K562 (cell line): ENCODE results near the gene POLD2. TPM values are rescaled to one million over a fixed set of nuclear protein-coding genes. Genes with fewer than 3 reads are reported as not detected.

Source experiments
- ATAC-seq: fragments of 200-7000 bp; cut with Tn5 transposase; 3 replicates; pipeline ENCODE4 v1.9.1; 2020; ENCODE audit warnings: moderate library complexity
- BruUV-seq: library from RNA; stranded (reverse); fragments of 400-500 nt; replicated peaks from 2 replicates; lab custom pipeline; 2021; lab: Mats Ljungman, UMichigan
- CTCF ChIA-PET: fragments of 300-600 bp; formaldehyde crosslinking; extraction: SDS; loops from one replicate; lab custom pipeline; 2021; ENCODE audit warnings: low intra/inter-chr PET ratio; lab: Yijun Ruan, JAX
- POLR2A ChIA-PET: fragments of 300-600, 350-650 bp; sonication (Branson Sonifier 250); formaldehyde crosslinking; extraction: SDS; loops from one replicate; lab custom pipeline; 2021; ENCODE audit warnings: antibody characterized with exemption, inconsistent platforms; lab: Yijun Ruan, JAX
- DNase-seq, 4 experiments: peaks; one replicate each; pipeline versions ENCODE4 v3.0.0 to v3.0.0-alpha.2; 2011 to 2018; ENCODE audit warnings: low spot score in 3 of 4, mixed read lengths in 3 of 4; ENCODE audit errors: extremely low read depth in 1 of 4
- FAIRE-seq: peaks from 2 replicates; lab custom pipeline; 2011; peaks lifted over from hg19 to GRCh38; lab: Jason Lieb, UNC
- H2AFZ ChIP-seq: 2 replicates; pipeline ENCODE4 v1.6.0; 2011; ENCODE audit warnings: low read depth, low read length, control low read depth, inconsistent platforms
- H3K27ac ChIP-seq: fragments of 200-600 bp; 3 replicates; pipeline ENCODE4 v1.8.0; 2011; ENCODE audit warnings: low read depth, mild to moderate bottlenecking, control low read depth, inconsistent platforms, low read length, moderate library complexity, mixed read lengths; ENCODE audit errors: extremely low read depth
- H3K27me3 ChIP-seq, 2 experiments: fragments of 300-600 bp in 1 of 2; 2 replicates in 1 of 2; 3 replicates in 1 of 2; pipeline versions ENCODE4 v1.6.0 to v1.8.0; 2011; ENCODE audit warnings: inconsistent platforms in 2 of 2, low read length in 2 of 2, mild to moderate bottlenecking in 1 of 2, mixed read lengths in 1 of 2, moderate library complexity in 1 of 2; ENCODE audit not compliant: control insufficient read depth in 2 of 2, insufficient read depth in 2 of 2
- H3K36me3 ChIP-seq: fragments of 300-600 bp; 3 replicates; pipeline ENCODE4 v1.8.0; 2011; ENCODE audit warnings: mild to moderate bottlenecking, low read length, inconsistent platforms; ENCODE audit not compliant: control insufficient read depth, insufficient read depth
- H3K4me1 ChIP-seq, 2 experiments: fragments of 200-600 bp in 1 of 2; replicated peaks in 1 of 2; 2 replicates in 1 of 2; 3 replicates in 1 of 2; pipeline versions ENCODE4 v1.5.1 to v1.8.0; 2011; ENCODE audit warnings: inconsistent platforms in 2 of 2, low read length in 2 of 2, mild to moderate bottlenecking in 1 of 2, mixed read lengths in 1 of 2, moderate library complexity in 1 of 2; ENCODE audit not compliant: control insufficient read depth in 2 of 2, insufficient read depth in 2 of 2
- H3K4me2 ChIP-seq: 2 replicates; pipeline ENCODE4 v1.6.1; 2011; ENCODE audit warnings: low read length, control low read depth, inconsistent platforms, mixed read lengths; ENCODE audit not compliant: insufficient read depth
- H3K4me3 ChIP-seq: fragments of 200-600 bp; sonication (generic), shearing (Covaris generic); 2 replicates; pipeline ENCODE4 v1.5.1; 2016; ENCODE audit warnings: control low read depth, inconsistent platforms
- H3K79me2 ChIP-seq: fragments of 200-600 bp; 3 replicates; pipeline ENCODE4 v1.8.0; 2011; ENCODE audit warnings: low read length, inconsistent platforms; ENCODE audit not compliant: control insufficient read depth, insufficient read depth
- H3K9ac ChIP-seq, 2 experiments: 2 replicates each; pipeline versions ENCODE4 v1.6.0 to v1.6.1; 2011; ENCODE audit warnings: low read depth in 2 of 2, low read length in 2 of 2, control low read depth in 1 of 2, inconsistent platforms in 1 of 2, mild to moderate bottlenecking in 1 of 2, mixed read lengths in 1 of 2; ENCODE audit not compliant: insufficient read depth in 1 of 2
- H3K9me1 ChIP-seq: one replicate; pipeline ENCODE4 v1.6.0; 2011; ENCODE audit warnings: inconsistent platforms, mild to moderate bottlenecking, low read length, moderate library complexity; ENCODE audit not compliant: control insufficient read depth, insufficient read depth
- H3K9me3 ChIP-seq: replicated peaks from 2 replicates; pipeline ENCODE4 v1.5.1; 2011; ENCODE audit warnings: low read depth, low read length, inconsistent platforms; ENCODE audit not compliant: control insufficient read depth, insufficient read depth
- H4K20me1 ChIP-seq: replicated peaks from 2 replicates; pipeline ENCODE4 v1.6.1; 2011; ENCODE audit warnings: low read length, inconsistent platforms, mixed read lengths; ENCODE audit not compliant: control insufficient read depth, insufficient read depth
- BCOR ChIP-seq: fragments of 450-650 bp; IDR thresholded peaks from 2 replicates; pipeline ENCODE4 v1.6.1; 2016
- CBX5 ChIP-seq: IDR thresholded peaks from 2 replicates; pipeline ENCODE4 v1.6.1; 2014; ENCODE audit warnings: low read depth, borderline replicate concordance
- RBM25 ChIP-seq: fragments of 200-400 bp; formaldehyde crosslinking; IDR thresholded peaks from 2 replicates; pipeline ENCODE4 v1.6.1; 2018; ENCODE audit warnings: low read length, low read depth, moderate library complexity; ENCODE audit not compliant: severe bottlenecking
- ZNF146 ChIP-seq: IDR thresholded peaks from one replicate; pipeline ENCODE4 v1.6.1; 2018; ENCODE audit warnings: missing compliant biosample characterization; ENCODE audit not compliant: unreplicated experiment
- ZNF436 ChIP-seq: fragments of 250-450, 450-650 bp; sonication (Bioruptor Pico); formaldehyde crosslinking; IDR thresholded peaks from 2 replicates; pipeline ENCODE4 v1.7.0; 2020; ENCODE audit warnings: mild to moderate bottlenecking
- ZNF830 ChIP-seq: fragments of 250-450 bp; sonication (Bioruptor Pico); IDR thresholded peaks from 2 replicates; pipeline ENCODE4 v1.5.0; 2021; ENCODE audit warnings: mild to moderate bottlenecking
- WGBS: fragments of 100-300 bp; shearing (Covaris generic); methylation state at CpG from one replicate; pipeline ENCODE4 v1.1.6; 2016; ENCODE audit warnings: low coverage, mixed read lengths; ENCODE audit not compliant: insufficient coverage; ENCODE audit errors: missing lambda C conversion rate; 5-methylcytosine and 5-hydroxymethylcytosine counted together
- in situ Hi-C: fragments of 300-500 bp; cut with MboI; formaldehyde crosslinking; loops from 4 replicates; pipeline ENCODE4 v1.15.0; 2018; ENCODE audit warnings: inconsistent platforms, mixed read lengths
- intact Hi-C: fragments of 100-400 bp; cut with micrococcal nuclease; formaldehyde crosslinking; loops from 2 replicates; pipeline ENCODE4 v1.14.2; 2022
- polyA plus RNA-seq, 8 experiments: library from polyadenylated mRNA; depleted of rRNA in 4 of 8; stranded (reverse) in 5 of 8; unstranded in 3 of 8; fragments of >200 nt; fragmentation: Nextera tagmentation in 2 of 8; fragmentation: Illumina TruSeq in 1 of 8; extraction: Ambion mirVana in 2 of 8; extraction: Trizol in 1 of 8; gene quantifications; 2 replicates each; pipeline versions ENCODE4 v1.2.1 to v1.2.3, GENCODE V29; 2011 to 2014; ENCODE audit warnings: inconsistent platforms in 1 of 8, missing spikeins in 1 of 8
- total RNA-seq, 7 experiments: library from RNA; depleted of rRNA in 6 of 7; stranded (reverse); fragments of >200 nt in 6 of 7; fragmentation: Illumina TruSeq in 2 of 7; extraction: Trizol in 2 of 7; gene quantifications; 2 replicates each; pipeline versions ENCODE4 v1.2.1 to v1.2.3, GENCODE V29; 2011 to 2021; ENCODE audit warnings: low replicate concordance in 1 of 7
- TF ChIP-seq, protein P1 (sequence below), 2 experiments: IDR thresholded peaks in 1 of 2; conservative IDR thresholded peaks in 1 of 2; 2 replicates each; pipeline ENCODE4 v1.6.1; 2016; ENCODE audit warnings: low read depth in 2 of 2, mild to moderate bottlenecking in 1 of 2, missing compliant biosample characterization in 1 of 2, missing genetic modification characterization in 1 of 2, moderate library complexity in 1 of 2
- TF ChIP-seq, protein P2 (sequence below): fragments of 450-650 bp; IDR thresholded peaks from 2 replicates; pipeline ENCODE4 v1.6.1; 2014; ENCODE audit warnings: low read depth, mild to moderate bottlenecking, moderate library complexity, borderline replicate concordance

POLD2 gene
- total and polyA plus RNA-seq, 9 of the 15 experiments (the other 6 are each of a cell fraction or from before 2014, with no cell fraction given), result 29.7 to 259 (median 225) TPM

DNA sequence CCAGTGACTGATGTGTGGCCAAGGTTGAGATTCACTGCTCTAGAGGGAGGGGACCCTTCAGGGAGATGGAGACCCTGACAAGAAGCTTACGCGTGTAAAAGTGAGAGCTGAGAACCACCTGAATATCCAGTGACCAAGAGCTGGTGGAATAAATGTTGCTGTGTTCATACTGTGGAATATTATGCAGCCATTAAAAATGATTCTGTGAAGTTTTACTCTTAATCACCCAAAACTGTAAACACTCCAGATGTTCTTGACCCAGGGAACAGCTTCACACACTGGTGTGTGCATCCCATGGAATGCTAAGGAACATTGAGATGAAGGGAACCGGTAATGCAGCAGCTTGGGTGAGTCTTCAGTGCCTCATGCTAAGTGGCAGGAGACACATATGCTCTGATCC, 36.7 kb downstream of the POLD2 start:
- CTCF ChIA-PET, result no interaction called here
- Histone ChIP-seq H3K9me1 (no peaks in the 10 kb centered on the region), H3K4me1 (peaks cover 0 to 19% of the 10 kb centered on the region in 2 experiments; a peak in 3 of 5 replicates), H3K36me3 (no peaks in the 10 kb centered on the region), H3K79me2 (no peaks in the 10 kb centered on the region), H3K27me3 (no peaks in the 10 kb centered on the region), H3K9ac (no peak overlapping the region), H3K27ac (no peak overlapping the region), H3K9me3 (no peaks in the 10 kb centered on the region), H4K20me1 (no peaks in the 10 kb centered on the region), H2AFZ (no peak overlapping the region), H3K4me2 (no peak overlapping the region), H3K4me3 (no peak overlapping the region)
- FAIRE-seq (no peak), DNase-seq (no peak), ATAC-seq (no peak)
- TF ChIP-seq ZNF146 (CRISPR knock-in tag), result peak; percentile 93
- TF ChIP-seq BCOR, result 0 out of 2 replicates have a peak, but pooled peaks have one; percentile 25
- TF ChIP-seq, protein P1, sequence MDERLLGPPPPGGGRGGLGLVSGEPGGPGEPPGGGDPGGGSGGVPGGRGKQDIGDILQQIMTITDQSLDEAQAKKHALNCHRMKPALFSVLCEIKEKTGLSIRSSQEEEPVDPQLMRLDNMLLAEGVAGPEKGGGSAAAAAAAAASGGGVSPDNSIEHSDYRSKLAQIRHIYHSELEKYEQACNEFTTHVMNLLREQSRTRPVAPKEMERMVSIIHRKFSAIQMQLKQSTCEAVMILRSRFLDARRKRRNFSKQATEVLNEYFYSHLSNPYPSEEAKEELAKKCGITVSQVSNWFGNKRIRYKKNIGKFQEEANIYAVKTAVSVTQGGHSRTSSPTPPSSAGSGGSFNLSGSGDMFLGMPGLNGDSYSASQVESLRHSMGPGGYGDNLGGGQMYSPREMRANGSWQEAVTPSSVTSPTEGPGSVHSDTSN (CRISPR knock-in tag; IDR thresholded peaks at IDR 0.05; ENCODE audit: low read depth), result no peak
- TF ChIP-seq, protein P1 (tag; conservative IDR thresholded peaks at IDR 0.05; ENCODE audit: low read depth), result no peak
- no peak for TF ChIP-seq CBX5
- TF ChIP-seq, protein P2, sequence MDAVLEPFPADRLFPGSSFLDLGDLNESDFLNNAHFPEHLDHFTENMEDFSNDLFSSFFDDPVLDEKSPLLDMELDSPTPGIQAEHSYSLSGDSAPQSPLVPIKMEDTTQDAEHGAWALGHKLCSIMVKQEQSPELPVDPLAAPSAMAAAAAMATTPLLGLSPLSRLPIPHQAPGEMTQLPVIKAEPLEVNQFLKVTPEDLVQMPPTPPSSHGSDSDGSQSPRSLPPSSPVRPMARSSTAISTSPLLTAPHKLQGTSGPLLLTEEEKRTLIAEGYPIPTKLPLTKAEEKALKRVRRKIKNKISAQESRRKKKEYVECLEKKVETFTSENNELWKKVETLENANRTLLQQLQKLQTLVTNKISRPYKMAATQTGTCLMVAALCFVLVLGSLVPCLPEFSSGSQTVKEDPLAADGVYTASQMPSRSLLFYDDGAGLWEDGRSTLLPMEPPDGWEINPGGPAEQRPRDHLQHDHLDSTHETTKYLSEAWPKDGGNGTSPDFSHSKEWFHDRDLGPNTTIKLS, result no peak
- peak; percentile 74 for TF ChIP-seq RBM25
- TF ChIP-seq ZNF830 (CRISPR knock-in tag), result no peak
- TF ChIP-seq ZNF436 (CRISPR knock-in tag), result no peak
- in situ Hi-C loops, result no loop called here
- 83% methylated on average over 3 of the region's 3 CpGs for WGBS
- BruUV-seq, result no TSS peak
- intact Hi-C loops, result no loop called here
- POLR2A ChIA-PET, result interaction anchor here (1.3 kb wide), 1 partner anchor 12 kb away, joined by 7 read pairs; no protein-coding TSS in a partner anchor
